HG02678 (cell line): ENCODE measurements around the gene LENG9.
"Not testable (repeated sequence)": the region's sequence is repeated elsewhere in the genome, so short reads cannot be mapped to it uniquely, and the experiment has no call there.

Experiments
- ATAC-seq: cut with Tn5 transposase; IDR thresholded peaks from one replicate; pipeline ENCODE4 v1.9.1; 2021; ENCODE audit warnings: mild to moderate bottlenecking, moderate library complexity; ENCODE audit not compliant: unreplicated experiment

LENG9 gene

GRCh38 chr19:54460230-54461005, 3.2 kb downstream of the LENG9 start:
- no peak for ATAC-seq

GRCh38 chr19:54459282-54460229, 4.0 kb downstream of the LENG9 start:
- no peak for ATAC-seq

DNA sequence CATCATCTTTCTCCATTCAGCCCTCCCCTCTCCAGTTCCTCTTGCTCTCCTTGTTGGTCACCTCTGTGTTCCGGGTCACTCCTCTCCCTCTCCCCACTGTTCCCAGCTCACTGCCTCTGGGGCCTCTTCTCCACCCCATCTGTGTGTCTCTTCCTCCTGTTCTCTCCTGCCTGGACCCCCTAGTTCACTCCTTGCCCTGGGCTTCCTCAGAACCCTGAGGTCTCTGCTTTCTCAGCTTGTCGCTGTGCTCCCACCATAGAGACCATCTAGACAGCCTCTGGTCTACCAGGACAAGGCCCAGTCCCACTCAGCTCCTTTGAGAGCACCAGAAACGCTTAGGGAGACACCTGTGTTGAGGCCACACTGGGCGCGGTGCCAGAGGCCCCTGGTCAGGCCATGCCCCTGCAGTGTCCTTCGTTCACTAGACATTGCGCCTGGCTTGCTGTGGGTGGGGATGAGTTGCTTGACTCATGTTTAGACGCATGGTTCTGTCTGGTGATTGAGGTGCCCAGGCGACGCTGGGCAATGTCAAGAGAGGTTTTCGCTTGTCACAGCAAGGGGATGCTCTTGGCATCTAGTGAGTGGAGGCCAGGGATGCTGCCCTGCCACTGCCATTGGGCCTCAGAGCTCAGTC, 4.8 kb downstream of the LENG9 start:
- ATAC-seq = no peak

- no peak for ATAC-seq
Measured at GRCh38 chr19:54457773-54458647, 5.6 kb downstream of the LENG9 start.

GRCh38 chr19:54456423-54457373, 6.9 kb downstream of the LENG9 start:
- no peak for ATAC-seq

GRCh38 chr19:54455786-54456422, 7.7 kb downstream of the LENG9 start:
- ATAC-seq = no peak

GRCh38 chr19:54454781-54455675, 8.6 kb downstream of the LENG9 start:
- ATAC-seq = no peak

DNA sequence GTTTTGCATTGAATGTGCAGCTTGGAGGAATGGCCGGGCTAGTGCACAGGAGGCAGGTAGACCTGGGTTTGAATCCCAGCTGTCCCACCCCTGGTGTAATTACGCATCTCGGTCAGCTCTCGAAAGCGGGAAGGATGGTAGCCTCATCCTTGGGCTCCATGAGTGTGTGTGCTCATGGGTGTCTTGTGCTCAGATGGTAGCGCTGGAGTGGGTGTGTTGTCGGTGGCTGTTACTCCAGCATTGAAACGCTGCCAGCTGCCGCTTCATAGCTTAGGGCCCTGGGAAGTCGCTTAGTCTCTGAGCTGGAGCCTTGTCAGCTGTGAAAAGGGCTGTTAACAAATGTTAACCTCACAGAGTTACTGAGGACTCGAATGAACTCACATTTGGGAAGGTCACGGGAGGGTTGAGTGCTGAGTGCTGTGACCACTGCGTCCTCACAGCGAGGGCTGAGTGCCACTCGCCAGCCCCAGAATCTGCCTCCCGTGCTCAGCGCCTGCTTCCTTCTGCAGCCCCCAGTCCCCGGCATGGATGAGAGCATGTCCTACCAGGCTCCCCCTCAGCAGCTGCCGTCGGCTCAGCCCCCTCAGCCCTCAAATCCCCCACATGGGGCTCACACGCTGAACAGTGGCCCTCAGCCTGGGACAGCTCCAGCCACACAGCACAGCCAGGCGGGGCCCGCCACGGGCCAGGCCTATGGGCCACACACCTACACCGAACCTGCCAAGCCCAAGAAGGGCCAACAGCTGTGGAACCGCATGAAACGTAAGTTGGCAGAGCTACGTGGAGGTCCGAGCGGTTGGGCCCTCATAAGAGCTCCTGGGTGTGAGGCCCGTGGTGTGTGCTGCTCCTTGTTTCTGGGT, 9.4 kb downstream of the LENG9 start:
- no peak for ATAC-seq

DNA sequence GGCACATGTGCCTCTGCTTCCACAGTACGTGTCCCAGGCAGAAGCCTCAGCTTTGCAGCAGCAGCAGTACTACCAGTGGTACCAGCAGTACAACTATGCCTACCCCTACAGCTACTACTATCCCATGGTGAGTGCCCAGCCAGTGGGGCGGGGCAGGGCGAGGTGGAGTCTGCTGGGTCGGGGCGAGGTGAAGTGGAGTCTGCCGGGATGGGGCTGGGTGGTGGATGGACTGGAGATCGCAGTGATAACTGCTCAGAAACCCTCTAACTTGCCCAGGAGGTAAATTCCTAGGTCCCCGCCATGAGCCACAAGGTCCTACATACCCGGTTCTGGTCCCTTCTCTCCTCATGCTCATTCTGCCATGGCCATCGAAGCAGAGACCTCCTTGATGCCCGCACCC, 11.0 kb downstream of the LENG9 start:
- no peak for ATAC-seq

- no peak for ATAC-seq
Measured at GRCh38 chr19:54451997-54452396, 11.6 kb downstream of the LENG9 start.

DNA sequence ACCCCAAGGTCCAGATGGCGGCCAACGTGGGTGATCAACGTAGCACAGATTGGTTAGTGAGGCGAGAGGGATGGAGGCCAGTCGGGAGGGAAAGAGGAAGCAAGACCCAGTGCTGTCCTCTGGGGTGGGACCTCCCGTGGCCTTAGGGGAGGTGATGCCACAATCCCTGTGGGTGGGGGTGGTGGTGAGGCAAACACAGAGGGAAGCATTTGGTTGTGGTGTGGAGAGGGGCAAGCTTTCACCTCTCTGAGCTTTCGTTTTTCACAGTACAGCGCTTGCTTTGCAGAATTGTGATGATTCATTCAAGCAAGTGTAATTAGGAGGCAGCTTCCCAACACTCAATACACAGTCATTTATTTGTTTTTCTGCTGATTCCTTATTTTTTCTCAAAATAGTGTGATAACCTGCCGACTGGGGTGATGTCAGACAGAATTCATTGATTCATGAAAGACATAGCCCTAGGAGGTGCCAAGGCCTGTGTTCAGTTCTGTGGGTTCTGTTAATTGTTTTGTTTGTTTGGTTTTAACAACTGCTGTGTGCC, 12.2 kb downstream of the LENG9 start:
- ATAC-seq = no peak

DNA sequence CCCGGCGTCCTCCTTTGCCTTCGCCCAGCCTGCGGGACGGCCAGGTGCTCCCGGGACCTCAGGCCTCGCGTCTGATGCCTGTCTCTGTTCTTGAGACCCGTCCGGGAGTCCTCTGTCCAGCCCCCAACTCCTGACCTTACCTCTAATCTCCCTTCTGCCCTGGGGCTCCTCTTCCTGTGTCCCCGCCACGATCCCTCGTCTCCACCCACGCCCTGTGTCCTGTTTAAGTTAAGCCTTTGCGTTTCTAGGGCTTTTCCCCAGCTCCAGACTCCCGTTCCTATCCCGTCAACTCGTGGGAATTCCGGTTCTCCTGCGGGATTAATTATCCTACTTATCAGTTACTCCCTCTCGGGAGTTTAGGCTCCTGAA, 13.9 kb downstream of the LENG9 start:
- ATAC-seq = no peak

DNA sequence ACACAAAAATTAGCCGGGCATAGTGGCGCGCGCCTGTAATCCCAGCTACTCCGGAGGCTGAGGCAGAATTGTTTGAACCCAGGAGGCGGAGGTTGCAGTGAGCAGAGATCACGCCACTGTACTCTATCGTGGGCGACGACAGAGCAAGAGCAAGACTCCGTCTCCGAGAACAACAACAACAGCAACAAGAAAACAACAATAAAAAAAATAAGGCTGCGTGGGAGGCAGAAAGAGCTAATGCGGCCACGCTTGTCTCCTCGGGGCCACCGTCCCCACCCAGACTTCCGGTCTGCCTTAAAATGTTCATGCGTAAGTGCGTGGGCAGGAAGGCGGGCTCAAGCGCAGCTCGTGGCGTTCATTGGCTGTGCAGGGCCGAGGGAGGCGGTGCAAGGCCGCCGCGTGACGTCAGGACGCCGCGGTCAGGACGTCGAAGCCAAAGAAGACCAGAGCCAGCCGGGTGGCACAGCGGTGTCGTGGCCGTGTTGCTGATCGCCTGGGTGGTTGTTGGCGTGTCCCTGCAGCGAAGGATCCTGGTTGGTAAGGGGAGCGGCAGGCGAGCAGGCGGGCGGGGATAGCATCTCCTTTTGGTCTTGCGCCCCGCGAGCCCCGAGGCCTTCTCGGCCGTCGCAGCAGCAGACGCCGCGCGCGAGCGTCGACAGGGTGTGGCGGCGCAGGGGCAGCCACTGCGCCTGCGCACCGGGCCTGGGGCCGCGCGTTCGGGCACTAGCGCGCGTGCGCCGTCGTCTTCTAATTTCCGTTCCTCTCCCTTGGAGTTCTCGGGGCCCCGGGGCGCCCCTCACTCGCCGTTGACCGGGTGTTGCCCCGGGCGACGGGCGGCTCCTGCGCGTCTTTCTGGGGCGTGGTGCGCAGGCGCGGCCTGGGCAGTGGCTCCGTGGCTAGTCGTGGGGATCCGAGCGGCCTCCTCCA, 14.5 kb downstream of the LENG9 start, which contains the start of gene LENG8:
TSS of gene LENG8 (plus strand) at position 426 of the 927 bp plus-strand sequence. CDS start 2,146 bp downstream, outside the sequence.
- peak; percentile 87 for ATAC-seq

DNA sequence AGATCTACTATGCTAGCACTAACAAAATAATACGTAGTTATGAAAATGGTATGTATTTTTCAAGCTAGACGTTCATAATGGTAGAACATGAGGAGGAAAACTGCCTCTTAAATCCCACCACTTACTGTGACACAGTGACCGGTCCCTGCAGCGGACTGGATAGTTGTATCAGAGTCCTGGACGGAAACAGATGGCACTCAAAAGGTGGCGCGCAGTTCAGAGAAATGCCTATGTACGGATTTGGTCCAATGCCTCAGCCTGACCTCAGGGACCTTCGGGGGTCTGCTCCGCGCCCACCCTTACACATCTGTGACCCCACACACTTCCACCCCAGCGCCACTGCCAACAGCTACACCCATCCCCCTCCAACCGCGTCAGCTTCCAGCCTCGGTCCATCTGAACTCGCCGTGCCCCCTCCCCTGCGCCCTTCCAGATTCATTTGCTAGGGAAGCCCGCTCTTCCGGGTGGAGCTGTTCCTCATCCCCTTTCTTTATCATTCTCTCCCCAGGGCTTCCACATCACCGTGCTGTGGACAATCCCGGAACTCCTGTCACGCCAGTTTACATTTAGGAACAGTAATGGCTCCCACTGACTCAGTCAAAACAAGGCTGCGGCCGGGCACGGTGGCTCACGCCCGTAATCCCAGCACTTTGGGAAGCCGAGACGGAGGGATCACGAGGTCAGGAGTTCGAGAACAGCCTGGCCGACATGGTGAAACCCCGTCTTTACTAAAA, 15.4 kb downstream of the LENG9 start:
- peak; percentile 10 for ATAC-seq

GRCh38 chr19:54446349-54446748, 17.2 kb downstream of the LENG9 start:
- ATAC-seq = not testable (repeated sequence)
